GM19240 (cell line): ENCODE data around the gene HES7.
A peak's percentile ranks its signal among the peaks of the same experiment; 100 is the strongest.

Experiments
- DNase-seq: peaks from one replicate; pipeline ENCODE4 v3.0.0; 2011; ENCODE audit warnings: low spot score; ENCODE audit not compliant: insufficient read length

The HES7 gene

GRCh38 chr17:8143581-8144400, 19.9 kb upstream of the HES7 start:
- DNase-seq: no peak

GRCh38 chr17:8142887-8143580, 19.1 kb upstream of the HES7 start:
- DNase-seq: no peak

- DNase-seq: no peak
Measured at GRCh38 chr17:8142158-8142886, 18.4 kb upstream of the HES7 start.

GRCh38 chr17:8141741-8142140, 17.8 kb upstream of the HES7 start:
- no peak for DNase-seq

- no peak for DNase-seq
Measured at GRCh38 chr17:8141045-8141444, 17.1 kb upstream of the HES7 start.

GRCh38 chr17:8140065-8141029, 16.4 kb upstream of the HES7 start:
- no peak for DNase-seq

- peak; percentile 95 for DNase-seq
Measured at GRCh38 chr17:8138672-8139371, 14.9 kb upstream of the HES7 start.

GRCh38 chr17:8138374-8138671, 14.4 kb upstream of the HES7 start:
- no peak for DNase-seq

- no peak for DNase-seq
Measured at GRCh38 chr17:8137645-8138373, 13.9 kb upstream of the HES7 start.

- DNase-seq: no peak
Measured at GRCh38 chr17:8133941-8134340, 10.0 kb upstream of the HES7 start.

GRCh38 chr17:8133399-8133798, 9.5 kb upstream of the HES7 start:
- no peak for DNase-seq

GRCh38 chr17:8131844-8132441, 8.0 kb upstream of the HES7 start:
- no peak for DNase-seq

- DNase-seq: no peak
Measured at GRCh38 chr17:8128125-8128784, 4.3 kb upstream of the HES7 start.

GRCh38 chr17:8126491-8127066, 2.7 kb upstream of the HES7 start:
- no peak for DNase-seq

GRCh38 chr17:8125947-8126490, 2.1 kb upstream of the HES7 start:
- no peak for DNase-seq

GRCh38 chr17:8125154-8125946, 1.4 kb upstream of the HES7 start:
- DNase-seq: no peak

GRCh38 chr17:8124350-8125153, 646 bp upstream of the HES7 start:
- DNase-seq: no peak
